Activated naive CD4-positive, alpha-beta T cell treated with anti-CD3 and anti-CD28 coated beads, Interleukin-2, amount 50 U/mL, for 72 hours (primary cell): ENCODE measurements around the gene ABCG4. TPM values are rescaled to one million over a fixed set of nuclear protein-coding genes. Genes with fewer than 3 reads are reported as not detected.
"Not testable (repeated sequence)": the region's sequence is repeated elsewhere in the genome, so short reads cannot be mapped to it uniquely, and the experiment has no call there.

Experiments used
- ATAC-seq, 2 donors: fragments of 150-1000 bp; cut with Tn5 transposase; 2 replicates each; pipeline ENCODE4 v1.10.0; 2021; ENCODE audit warnings: mild to moderate bottlenecking in 2 of 2, moderate library complexity in 2 of 2
- DNase-seq, 2 donors: peaks; one replicate each; pipeline ENCODE4 v3.0.0; 2021 to 2022; ENCODE audit warnings: low spot score in 2 of 2
- H3K27ac Mint-ChIP-seq, 2 donors: one replicate each; pipeline ENCODE4 v1.8.0; 2022; ENCODE audit warnings: mild to moderate bottlenecking in 2 of 2, mixed read lengths in 2 of 2
- H3K36me3 Mint-ChIP-seq, 2 donors: one replicate each; pipeline ENCODE4 v1.8.0; 2022; ENCODE audit warnings: mixed read lengths in 2 of 2
- H3K9me3 Mint-ChIP-seq, 2 donors: one replicate each; pipeline ENCODE4 v1.8.0; 2022; ENCODE audit warnings: mixed read lengths in 2 of 2
- total RNA-seq, 2 donors: library from RNA; stranded (reverse); gene quantifications; one replicate each; pipeline ENCODE4 v1.2.3, GENCODE V29; 2022

Gene ABCG4
- total RNA-seq, 2 donors from 2014 or later, result 0.12 to 0.25 TPM

- DNase-seq (no peak), ATAC-seq (no peak)
- no peaks in the 10 kb centered on the region for H3K36me3 Mint-ChIP-seq
- H3K27ac Mint-ChIP-seq, result peak overlapping the region in 1 of 2 donors; percentile 14
- H3K9me3 Mint-ChIP-seq, result no peaks in the 10 kb centered on the region
Observed at GRCh38 chr11:119161871-119162270, 13.0 kb downstream of the ABCG4 start.

- DNase-seq (no peak), ATAC-seq (no peak)
- Mint-ChIP-seq H3K27ac (no peak overlapping the region), H3K9me3 (no peaks in the 10 kb centered on the region), H3K36me3 (no peaks in the 10 kb centered on the region)
Observed at GRCh38 chr11:119166368-119167076, 17.7 kb downstream of the ABCG4 start.

- not testable (repeated sequence) for H3K9me3 Mint-ChIP-seq, ATAC-seq, H3K36me3 Mint-ChIP-seq, DNase-seq, H3K27ac Mint-ChIP-seq
Observed at GRCh38 chr11:119167077-119167458, 18.2 kb downstream of the ABCG4 start.

DNA sequence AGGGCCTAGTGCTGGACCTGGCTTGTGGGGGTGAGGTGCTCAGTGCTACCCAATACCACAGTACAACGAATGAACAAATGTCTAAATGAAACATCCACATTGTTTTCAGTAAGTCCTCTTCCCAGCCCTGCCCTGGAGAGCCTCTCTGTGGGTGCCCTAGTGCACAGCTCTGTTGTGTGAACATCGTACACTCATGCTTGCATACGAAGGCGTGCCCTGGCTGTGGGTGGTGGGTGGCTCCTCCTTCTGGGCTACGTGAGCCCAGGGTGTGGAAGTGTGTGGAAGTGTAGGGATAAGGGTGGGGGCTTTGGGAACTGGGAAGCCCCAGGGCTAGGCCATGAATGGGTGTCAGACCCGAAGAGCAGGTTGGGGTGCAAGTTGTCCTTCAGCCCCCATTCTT lies 19.1 kb downstream of the ABCG4 start:
- DNase-seq, result no peak
- ATAC-seq, result no peak
- Mint-ChIP-seq H3K9me3 (no peaks in the 10 kb centered on the region), H3K36me3 (no peaks in the 10 kb centered on the region), H3K27ac (peak overlapping the region in 1 of 2 donors; percentile 84)

DNA sequence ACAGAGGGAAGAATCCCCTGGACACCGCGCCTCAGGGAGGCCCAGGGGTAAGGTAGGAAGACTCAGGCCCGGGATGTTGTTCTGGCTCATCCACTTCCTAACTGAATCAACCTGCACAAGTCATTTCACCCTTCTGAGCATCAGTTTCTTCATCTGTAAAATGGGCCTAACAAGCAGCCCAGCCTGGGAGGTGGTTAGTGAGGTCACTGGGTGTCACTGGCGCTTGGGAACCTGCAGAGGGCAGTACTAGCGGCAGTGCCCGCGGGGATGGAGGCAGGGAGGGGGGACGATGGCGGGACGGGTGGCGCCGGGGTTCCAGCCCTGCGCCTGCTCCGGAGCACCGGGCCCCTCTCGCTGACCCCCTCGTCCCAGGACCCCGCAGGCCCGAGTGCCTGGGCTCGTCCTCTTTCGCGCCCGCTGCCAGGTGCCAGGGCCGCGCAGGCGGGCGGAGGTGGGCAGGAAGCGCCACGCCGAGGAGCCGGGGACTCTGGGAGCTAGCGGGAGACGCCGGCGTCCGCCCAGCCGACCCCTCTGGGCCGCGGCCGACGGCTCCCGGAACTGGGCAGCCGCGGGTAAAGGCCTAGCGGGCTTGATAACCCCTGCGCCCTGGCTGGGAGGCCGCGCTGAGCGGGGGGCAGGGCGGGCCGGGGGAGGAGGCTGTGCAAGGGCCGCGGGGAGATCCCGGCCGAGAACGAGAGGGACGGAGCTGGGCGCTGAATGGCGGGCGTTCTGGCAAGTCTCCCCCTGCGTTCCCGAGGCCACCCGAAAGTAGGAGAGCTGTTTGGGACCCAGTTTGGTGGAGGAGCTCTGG lies 19.8 kb downstream of the ABCG4 start, which contains the start of gene NLRX1:
NLRX1 (plus strand) TSS at position 255 of the 811 bp plus-strand sequence. CDS start 2,679 bp downstream, outside the sequence.
- Mint-ChIP-seq H3K27ac (peak within 1 kb of the TSS; percentile 84 to 94), H3K9me3 (no peaks in the 10 kb centered on the region), H3K36me3 (no peaks in the 10 kb centered on the region)
- ATAC-seq, result peak; percentile 90 to 92
- peak; percentile 85 for DNase-seq

- ATAC-seq, result peak; percentile 71 to 72
Observed at GRCh38 chr11:119169282-119169719, 20.4 kb downstream of the ABCG4 start.

DNA sequence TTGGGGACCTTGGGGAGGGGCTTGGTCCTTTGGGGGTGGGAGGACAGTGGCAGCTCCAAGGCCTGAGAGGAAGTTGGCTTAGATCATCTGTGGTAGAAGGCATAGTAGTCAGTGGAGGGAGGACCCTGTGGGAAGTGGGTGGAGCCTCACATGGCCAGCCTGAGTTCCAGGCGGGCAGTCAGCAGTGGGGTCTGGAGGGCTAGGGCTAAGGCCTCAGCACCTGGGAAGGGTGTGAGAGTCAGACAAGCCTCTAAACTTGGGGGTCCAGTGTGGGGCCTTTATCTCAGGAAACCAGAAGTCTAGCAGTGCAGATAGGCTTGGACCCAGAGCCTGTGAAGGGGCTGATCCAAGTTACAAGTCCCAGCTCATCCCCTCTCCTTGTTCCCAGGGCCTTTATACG lies 23.7 kb downstream of the ABCG4 start:
- peak overlapping the region in 1 of 2 donors; percentile 7 for H3K27ac Mint-ChIP-seq
- H3K36me3 Mint-ChIP-seq, result peaks cover 0 to 8% of the 10 kb centered on the region in 2 donors
- H3K9me3 Mint-ChIP-seq, result no peaks in the 10 kb centered on the region
- no peak for DNase-seq
- ATAC-seq, result no peak

More at GRCh38 chr11:119169282-119169719, 20.4 kb downstream of the ABCG4 start:
- Mint-ChIP-seq H3K27ac (peak overlapping the region; percentile 84 to 94), H3K36me3 (peaks cover 0 to 4% of the 10 kb centered on the region in 2 donors), H3K9me3 (no peaks in the 10 kb centered on the region)
- peak; percentile 62 to 73 for DNase-seq

GRCh38 chr11:119173453-119173852 lies 24.6 kb downstream of the ABCG4 start:
- Mint-ChIP-seq H3K36me3 (peaks cover 0 to 8% of the 10 kb centered on the region in 2 donors), H3K27ac (no peak overlapping the region), H3K9me3 (no peaks in the 10 kb centered on the region)
- DNase-seq, result no peak
- no peak for ATAC-seq

DNA sequence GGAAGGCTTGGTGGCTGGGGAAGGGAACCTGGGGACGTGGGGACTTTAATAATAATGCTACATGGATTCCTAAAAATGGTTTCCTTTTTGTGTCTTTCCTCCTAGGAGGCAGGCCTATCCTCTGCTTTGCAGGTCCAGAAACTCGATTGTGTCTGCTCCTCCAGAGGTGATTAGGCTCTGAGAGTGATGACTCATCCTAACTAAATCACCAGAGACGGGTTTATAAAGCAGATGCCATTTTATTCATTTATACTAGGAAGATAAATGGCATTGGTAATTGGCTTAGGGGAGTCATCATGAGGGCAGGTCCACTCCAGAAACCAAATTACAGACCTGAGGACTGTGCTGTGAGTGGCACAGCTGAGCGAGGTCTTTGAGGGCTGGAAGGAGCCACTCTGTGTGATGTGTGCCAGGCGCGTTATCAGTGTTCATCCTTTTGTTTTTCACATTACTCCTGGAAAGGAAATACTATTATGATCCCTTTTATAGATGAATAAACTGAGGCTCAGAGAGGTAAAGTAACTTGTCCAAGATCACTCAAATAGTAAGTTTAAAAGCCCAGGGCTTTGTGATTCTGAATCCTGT lies 26.7 kb downstream of the ABCG4 start:
- peaks cover 0 to 8% of the 10 kb centered on the region in 2 donors for H3K36me3 Mint-ChIP-seq
- DNase-seq (no peak), ATAC-seq (peak; percentile 43 to 58)
- no peaks in the 10 kb centered on the region for H3K9me3 Mint-ChIP-seq
- H3K27ac Mint-ChIP-seq, result peak overlapping the region; percentile 35 to 50

- H3K36me3 Mint-ChIP-seq, result peaks cover 0 to 8% of the 10 kb centered on the region in 2 donors
Observed at GRCh38 chr11:119178166-119178680, 29.4 kb downstream of the ABCG4 start.

DNA sequence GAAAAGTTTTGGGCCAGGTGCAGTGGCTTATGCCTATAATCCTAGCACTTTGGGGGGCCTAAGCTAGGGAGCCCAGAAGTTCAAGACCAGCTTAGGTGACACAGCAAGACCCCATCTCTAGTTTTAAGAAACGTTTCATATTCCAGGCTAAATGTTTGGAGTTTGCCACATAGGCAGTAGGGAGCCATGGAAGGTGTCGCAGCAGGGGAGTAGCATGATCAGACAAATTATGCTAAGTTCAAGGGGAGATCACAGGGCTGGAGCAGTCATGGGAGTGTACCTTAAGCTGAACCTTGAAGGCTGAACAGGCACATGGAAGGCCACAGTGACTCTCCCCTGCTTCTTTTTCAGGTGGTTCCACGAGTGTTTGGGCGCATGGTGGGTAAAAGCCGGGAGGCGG lies 30.5 kb downstream of the ABCG4 start:
- ATAC-seq (no peak), DNase-seq (no peak)
- no peaks in the 10 kb centered on the region for H3K9me3 Mint-ChIP-seq
- peak overlapping the region in 1 of 2 donors; percentile 29 for H3K27ac Mint-ChIP-seq
- peaks cover 0 to 8% of the 10 kb centered on the region in 2 donors for H3K36me3 Mint-ChIP-seq

More at GRCh38 chr11:119178166-119178680, 29.4 kb downstream of the ABCG4 start:
- DNase-seq (no peak), ATAC-seq (no peak)
- Mint-ChIP-seq H3K9me3 (no peaks in the 10 kb centered on the region), H3K27ac (peak overlapping the region; percentile 11 to 74)

GRCh38 chr11:119179983-119180382 lies 31.1 kb downstream of the ABCG4 start:
- Mint-ChIP-seq H3K27ac (peak overlapping the region in 1 of 2 donors; percentile 86), H3K36me3 (peaks cover 0 to 4% of the 10 kb centered on the region in 2 donors), H3K9me3 (no peaks in the 10 kb centered on the region)
- ATAC-seq (no peak), DNase-seq (no peak)

- ATAC-seq (no peak), DNase-seq (no peak)
- peaks cover 0 to 4% of the 10 kb centered on the region in 2 donors for H3K36me3 Mint-ChIP-seq
- H3K9me3 Mint-ChIP-seq, result no peaks in the 10 kb centered on the region
- H3K27ac Mint-ChIP-seq, result peak overlapping the region in 1 of 2 donors; percentile 32
Observed at GRCh38 chr11:119180729-119181676, 32.2 kb downstream of the ABCG4 start.

- ATAC-seq, result no peak
- Mint-ChIP-seq H3K27ac (peak overlapping the region in 1 of 2 donors; percentile 32), H3K36me3 (peaks cover 0 to 4% of the 10 kb centered on the region in 2 donors), H3K9me3 (no peaks in the 10 kb centered on the region)
- DNase-seq, result no peak
Observed at GRCh38 chr11:119181677-119182412, 33.0 kb downstream of the ABCG4 start.

DNA sequence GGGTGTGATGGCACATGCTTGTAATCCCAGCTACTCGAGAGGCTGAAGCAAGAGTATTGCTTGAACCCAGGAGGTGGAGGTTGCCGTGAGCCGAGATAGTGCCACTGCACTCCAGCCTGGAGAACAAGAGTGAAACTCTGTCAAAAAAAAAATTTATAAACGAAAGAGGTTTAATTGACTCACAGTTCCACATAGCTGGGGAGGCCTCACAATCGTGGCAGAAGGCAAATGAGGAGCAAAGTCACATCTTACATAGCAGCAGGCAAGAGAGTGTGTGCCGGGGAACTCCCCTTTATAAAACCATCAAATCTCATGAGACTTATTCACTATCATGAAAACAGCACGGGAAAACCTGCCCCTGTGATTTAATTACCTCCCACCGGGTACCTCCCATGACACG lies 35.5 kb downstream of the ABCG4 start:
- ATAC-seq, DNase-seq, H3K36me3 Mint-ChIP-seq, H3K27ac Mint-ChIP-seq, H3K9me3 Mint-ChIP-seq: not testable (repeated sequence)
